Breast epithelium (tissue), 3 donors: Measurements from ENCODE around the gene AASDH.

Experiments
- POLR2A ChIP-seq: fragments of 450-650 bp; IDR thresholded peaks from one replicate; pipeline ENCODE4 v1.6.1; 2016; ENCODE audit warnings: antibody characterized with exemption, mild to moderate bottlenecking, moderate library complexity
- POLR2AphosphoS5 ChIP-seq, 3 donors: sonication (generic); formaldehyde crosslinking; IDR thresholded peaks; one replicate each; pipeline ENCODE4 v1.6.1; 2017; ENCODE audit warnings: antibody characterized with exemption in 3 of 3
- TF ChIP-seq, protein P1 (sequence below), 3 donors: fragments of 450-650 bp; IDR thresholded peaks; one replicate each; pipeline ENCODE4 v1.5.1; 2016 to 2017; ENCODE audit warnings: antibody characterized with exemption in 3 of 3, mild to moderate bottlenecking in 3 of 3, moderate library complexity in 3 of 3

DNA sequence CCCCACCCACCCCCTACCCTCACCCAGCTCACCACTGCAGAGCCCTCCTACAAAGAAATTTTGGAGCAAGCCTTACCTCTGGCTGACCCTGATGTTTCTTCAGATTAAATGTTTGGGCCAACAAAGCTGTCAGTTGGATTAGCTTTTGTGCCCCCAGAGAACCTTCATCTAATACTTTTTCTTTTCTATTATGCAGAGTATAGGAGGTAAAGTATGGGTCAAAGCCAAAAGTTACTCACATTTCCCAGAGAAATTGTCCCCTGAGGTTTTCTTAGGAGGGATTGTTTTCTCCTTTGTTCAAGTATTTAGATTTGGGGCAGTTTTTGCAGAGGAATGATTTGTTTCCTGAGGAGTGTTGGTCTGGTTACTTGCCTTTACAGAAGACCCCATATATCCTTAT lies 69.5 kb downstream of the AASDH start:
- TF ChIP-seq, protein P1, sequence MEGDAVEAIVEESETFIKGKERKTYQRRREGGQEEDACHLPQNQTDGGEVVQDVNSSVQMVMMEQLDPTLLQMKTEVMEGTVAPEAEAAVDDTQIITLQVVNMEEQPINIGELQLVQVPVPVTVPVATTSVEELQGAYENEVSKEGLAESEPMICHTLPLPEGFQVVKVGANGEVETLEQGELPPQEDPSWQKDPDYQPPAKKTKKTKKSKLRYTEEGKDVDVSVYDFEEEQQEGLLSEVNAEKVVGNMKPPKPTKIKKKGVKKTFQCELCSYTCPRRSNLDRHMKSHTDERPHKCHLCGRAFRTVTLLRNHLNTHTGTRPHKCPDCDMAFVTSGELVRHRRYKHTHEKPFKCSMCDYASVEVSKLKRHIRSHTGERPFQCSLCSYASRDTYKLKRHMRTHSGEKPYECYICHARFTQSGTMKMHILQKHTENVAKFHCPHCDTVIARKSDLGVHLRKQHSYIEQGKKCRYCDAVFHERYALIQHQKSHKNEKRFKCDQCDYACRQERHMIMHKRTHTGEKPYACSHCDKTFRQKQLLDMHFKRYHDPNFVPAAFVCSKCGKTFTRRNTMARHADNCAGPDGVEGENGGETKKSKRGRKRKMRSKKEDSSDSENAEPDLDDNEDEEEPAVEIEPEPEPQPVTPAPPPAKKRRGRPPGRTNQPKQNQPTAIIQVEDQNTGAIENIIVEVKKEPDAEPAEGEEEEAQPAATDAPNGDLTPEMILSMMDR (IDR thresholded peaks at IDR 0.05), result no peak
- TF ChIP-seq POLR2AphosphoS5 (IDR thresholded peaks at IDR 0.05), result no peak
- TF ChIP-seq POLR2A, result no peak
